ENCODE measurements around the gene ZNF804A.
"Not testable (repeated sequence)": the region's sequence is repeated elsewhere in the genome, so short reads cannot be mapped to it uniquely, and the experiment has no call there.

Gene ZNF804A

GRCh38 chr2:184830531-184830930, 232.2 kb downstream of the ZNF804A start:
- DNase-seq (ENCODE audit: low spot score): no peak

- no peak for DNase-seq (ENCODE audit: low spot score)
These were observed 236.5 kb downstream of the ZNF804A start for GRCh38 chr2:184834699-184835397.

DNA sequence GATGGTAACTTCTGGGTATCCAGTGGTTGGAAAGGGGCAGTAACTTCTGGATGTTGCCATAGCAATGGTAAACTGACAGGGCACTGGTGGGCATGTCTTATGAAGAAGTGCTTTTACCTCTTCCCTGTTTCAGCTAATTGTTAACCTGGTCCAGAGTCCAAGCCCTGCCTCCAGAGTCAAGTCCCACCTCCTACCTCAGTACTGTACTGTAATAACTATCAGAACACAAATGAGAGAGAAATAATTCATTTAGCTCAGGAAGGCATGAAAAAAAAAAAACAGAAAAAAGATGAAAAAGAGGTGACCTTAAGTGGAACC, 237.0 kb downstream of the ZNF804A start:
- no peak for DNase-seq (ENCODE audit: low spot score)

- no peak for DNase-seq (ENCODE audit: low spot score)
These were observed 249.0 kb downstream of the ZNF804A start for GRCh38 chr2:184847331-184847730.

GRCh38 chr2:184849516-184849915, 251.2 kb downstream of the ZNF804A start:
- no peak for DNase-seq (ENCODE audit: low spot score)

GRCh38 chr2:184851576-184851975, 253.2 kb downstream of the ZNF804A start:
- no peak for DNase-seq (ENCODE audit: low spot score)

GRCh38 chr2:184859187-184859586, 260.9 kb downstream of the ZNF804A start:
- no peak for DNase-seq (ENCODE audit: low spot score)

GRCh38 chr2:184860744-184861143, 262.4 kb downstream of the ZNF804A start:
- no peak for DNase-seq (ENCODE audit: low spot score)

GRCh38 chr2:184875212-184875611, 276.9 kb downstream of the ZNF804A start:
- DNase-seq (ENCODE audit: low spot score): no peak

DNA sequence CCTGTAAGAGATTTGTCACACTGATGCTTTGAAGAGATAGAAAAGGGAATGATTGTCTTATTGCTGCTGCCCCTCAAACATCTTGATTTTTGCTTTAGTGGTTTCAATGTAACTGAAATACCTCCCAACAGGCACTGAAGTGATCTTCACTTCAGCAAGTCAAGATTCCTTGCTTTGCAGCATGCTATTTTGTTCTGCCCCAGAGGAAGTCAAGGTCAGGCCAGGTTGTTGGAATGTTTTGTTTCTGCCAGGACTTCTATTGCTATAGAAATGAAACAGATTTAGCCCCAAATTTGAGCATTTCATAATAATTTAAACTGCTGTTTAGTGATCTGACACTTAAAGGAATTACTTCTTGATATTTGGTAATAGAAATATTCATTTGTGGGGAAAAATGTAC, 277.6 kb downstream of the ZNF804A start:
- DNase-seq (ENCODE audit: low spot score): no peak

DNA sequence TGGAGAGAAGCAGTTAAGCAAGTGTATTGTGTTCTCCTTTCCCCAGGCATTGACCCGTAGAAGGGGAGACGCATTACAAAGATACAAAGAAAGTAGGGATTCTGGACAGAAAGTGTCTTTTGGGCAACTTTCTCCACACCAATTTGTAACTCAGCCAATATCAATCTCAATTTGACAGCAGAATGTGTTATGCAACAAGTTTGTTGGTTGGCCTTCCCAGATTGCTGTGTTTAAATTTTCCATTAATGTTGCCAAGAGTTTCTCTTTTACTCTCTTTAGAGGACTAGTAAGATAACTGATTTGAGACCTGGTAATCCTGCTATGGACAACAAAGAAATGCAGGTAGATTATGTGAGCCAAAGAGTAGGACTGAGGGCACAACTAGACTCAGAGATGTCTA, 279.6 kb downstream of the ZNF804A start:
- no peak for DNase-seq (ENCODE audit: low spot score)

GRCh38 chr2:184879671-184880070, 281.3 kb downstream of the ZNF804A start:
- DNase-seq (ENCODE audit: low spot score): no peak

- DNase-seq (ENCODE audit: low spot score): not testable (repeated sequence)
These were observed 288.3 kb downstream of the ZNF804A start for GRCh38 chr2:184886585-184886984.

- DNase-seq (ENCODE audit: low spot score): no peak
These were observed 292.0 kb downstream of the ZNF804A start for GRCh38 chr2:184890311-184890710.

DNA sequence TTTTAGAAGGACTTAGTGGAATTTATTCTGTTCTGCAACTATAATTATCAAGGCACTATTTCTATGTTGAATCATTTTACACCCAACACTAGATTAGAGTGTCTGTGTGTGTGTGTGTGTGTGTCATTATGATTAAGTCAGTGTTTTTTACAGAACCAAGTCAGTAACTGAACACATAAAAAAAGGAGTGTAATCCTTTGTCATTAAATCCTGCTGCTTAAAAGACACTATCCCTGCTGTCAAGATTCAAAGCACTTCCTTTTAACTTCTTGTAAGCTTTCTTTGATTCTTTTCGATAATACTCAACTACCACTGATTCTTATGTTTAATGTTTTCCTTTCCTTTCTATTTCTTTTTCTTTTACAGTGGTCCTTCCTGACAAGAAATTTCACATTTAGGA, 306.7 kb downstream of the ZNF804A start:
- DNase-seq (ENCODE audit: low spot score): no peak

- DNase-seq (ENCODE audit: low spot score): no peak
These were observed 307.8 kb downstream of the ZNF804A start for GRCh38 chr2:184906160-184906559.

GRCh38 chr2:184906709-184907108, 308.4 kb downstream of the ZNF804A start:
- no peak for DNase-seq (ENCODE audit: low spot score)

GRCh38 chr2:184908966-184909365, 310.6 kb downstream of the ZNF804A start:
- no peak for DNase-seq (ENCODE audit: low spot score)

DNA sequence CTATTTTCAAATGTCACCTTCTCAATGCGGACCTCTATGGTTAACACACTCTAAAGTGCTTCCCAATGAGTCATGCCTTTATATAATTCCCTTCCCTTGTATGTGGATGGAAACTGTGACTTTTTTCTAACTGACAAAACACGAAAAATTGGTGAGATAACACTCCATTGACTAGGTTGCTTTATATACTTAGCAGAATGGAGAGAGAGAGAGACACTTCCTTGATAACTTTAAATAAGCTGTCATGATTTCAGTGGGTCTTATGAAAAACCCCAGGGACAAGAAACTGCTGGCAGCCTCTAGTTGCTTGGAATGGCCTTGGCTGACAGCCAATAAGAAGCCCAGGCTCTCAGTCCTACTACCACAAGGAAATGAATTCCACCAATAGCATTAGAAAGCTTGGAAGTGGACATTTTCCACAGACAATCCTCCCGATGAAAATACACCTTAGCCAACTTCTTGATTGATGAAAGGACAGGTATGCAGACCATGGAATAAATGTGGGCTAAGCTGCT, 322.2 kb downstream of the ZNF804A start:
- no peak for DNase-seq (ENCODE audit: low spot score)

DNA sequence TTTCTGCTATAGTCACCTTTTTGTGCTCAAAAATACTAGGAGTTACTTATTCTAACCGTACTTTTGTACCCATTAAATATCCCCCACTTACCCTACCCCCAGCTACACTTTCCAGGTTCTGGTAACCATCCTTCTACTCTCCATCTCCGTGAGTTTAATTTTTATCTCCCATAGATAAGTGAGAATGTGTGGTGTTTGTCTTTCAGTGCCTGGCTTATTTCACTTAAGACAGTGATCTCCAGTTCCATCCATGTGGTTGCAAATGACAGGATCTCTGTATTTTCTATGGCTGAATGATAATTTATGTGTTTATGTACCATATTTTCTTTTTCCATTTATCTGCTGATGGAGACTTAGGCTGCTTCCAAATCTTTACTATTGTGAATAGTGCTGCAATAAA, 323.3 kb downstream of the ZNF804A start:
- DNase-seq (ENCODE audit: low spot score): no peak

DNA sequence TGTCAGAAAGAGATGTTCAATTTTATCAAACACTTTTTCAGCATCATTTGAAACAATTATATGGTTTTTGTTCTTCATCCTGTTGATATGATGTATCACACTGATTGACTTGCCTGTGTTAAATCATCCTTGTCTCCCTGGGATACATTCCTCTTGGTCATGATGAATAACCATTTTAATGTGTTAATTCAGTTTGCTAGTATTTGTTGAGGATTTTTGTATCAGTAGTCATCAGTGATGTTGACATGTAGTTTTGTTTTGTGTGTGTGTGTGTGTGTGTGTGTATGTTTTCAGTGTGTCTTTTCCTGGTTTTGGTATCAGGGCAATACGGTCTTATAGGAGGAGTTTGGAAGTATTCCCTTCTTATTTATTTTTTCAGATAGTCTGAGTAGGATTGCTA, 325.4 kb downstream of the ZNF804A start:
- no peak for DNase-seq (ENCODE audit: low spot score)

- no peak for DNase-seq (ENCODE audit: low spot score)
These were observed 328.7 kb downstream of the ZNF804A start for GRCh38 chr2:184927040-184927439.

GRCh38 chr2:184936761-184937160, 338.4 kb downstream of the ZNF804A start:
- no peak for DNase-seq (ENCODE audit: low spot score)

DNA sequence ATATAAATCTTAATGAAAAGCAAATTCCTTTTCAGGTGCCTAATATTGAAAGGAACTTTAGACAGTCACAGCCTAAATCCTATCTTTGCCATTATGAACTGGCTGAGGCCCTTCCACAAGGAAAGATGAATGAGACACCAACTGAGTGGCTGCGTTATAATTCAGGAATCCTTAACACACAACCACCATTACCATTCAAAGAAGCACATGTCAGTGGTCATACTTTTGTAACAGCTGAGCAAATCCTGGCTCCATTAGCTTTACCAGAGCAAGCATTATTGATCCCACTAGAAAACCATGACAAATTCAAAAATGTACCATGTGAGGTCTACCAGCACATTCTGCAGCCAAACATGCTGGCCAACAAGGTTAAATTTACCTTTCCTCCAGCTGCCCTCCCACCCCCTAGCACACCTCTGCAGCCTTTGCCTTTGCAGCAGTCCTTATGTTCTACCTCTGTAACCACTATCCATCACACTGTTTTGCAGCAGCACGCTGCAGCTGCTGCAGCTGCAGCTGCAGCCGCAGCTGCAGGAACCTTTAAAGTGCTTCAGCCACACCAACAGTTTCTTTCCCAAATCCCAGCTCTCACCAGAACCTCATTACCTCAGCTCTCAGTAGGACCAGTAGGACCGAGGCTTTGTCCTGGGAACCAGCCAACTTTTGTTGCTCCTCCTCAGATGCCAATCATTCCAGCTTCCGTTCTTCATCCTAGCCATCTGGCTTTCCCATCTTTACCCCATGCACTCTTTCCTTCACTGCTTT, 340.1 kb downstream of the ZNF804A start:
- no peak for DNase-seq (ENCODE audit: low spot score)

All from GM03348 (cell line).